ENCODE data around the gene ATXN1. TPM values are rescaled to one million over a fixed set of nuclear protein-coding genes. Genes with fewer than 3 reads are reported as not detected.

The ATXN1 gene
- total RNA-seq, 1 donor from 2014 or later: 33.7 TPM

GRCh38 chr6:16698997-16699868, 62.0 kb downstream of the ATXN1 start:
- no peaks in the 10 kb centered on the region for H3K36me3 Mint-ChIP-seq
- H3K27ac Mint-ChIP-seq: peak overlapping the region; percentile 1
- H3K4me3 Mint-ChIP-seq: no peak overlapping the region
- TF ChIP-seq, protein P1, sequence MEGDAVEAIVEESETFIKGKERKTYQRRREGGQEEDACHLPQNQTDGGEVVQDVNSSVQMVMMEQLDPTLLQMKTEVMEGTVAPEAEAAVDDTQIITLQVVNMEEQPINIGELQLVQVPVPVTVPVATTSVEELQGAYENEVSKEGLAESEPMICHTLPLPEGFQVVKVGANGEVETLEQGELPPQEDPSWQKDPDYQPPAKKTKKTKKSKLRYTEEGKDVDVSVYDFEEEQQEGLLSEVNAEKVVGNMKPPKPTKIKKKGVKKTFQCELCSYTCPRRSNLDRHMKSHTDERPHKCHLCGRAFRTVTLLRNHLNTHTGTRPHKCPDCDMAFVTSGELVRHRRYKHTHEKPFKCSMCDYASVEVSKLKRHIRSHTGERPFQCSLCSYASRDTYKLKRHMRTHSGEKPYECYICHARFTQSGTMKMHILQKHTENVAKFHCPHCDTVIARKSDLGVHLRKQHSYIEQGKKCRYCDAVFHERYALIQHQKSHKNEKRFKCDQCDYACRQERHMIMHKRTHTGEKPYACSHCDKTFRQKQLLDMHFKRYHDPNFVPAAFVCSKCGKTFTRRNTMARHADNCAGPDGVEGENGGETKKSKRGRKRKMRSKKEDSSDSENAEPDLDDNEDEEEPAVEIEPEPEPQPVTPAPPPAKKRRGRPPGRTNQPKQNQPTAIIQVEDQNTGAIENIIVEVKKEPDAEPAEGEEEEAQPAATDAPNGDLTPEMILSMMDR (conservative IDR thresholded peaks at IDR 0.05): no peak
- no peaks in the 10 kb centered on the region for H3K9me3 Mint-ChIP-seq
- H3K27me3 Mint-ChIP-seq: no peaks in the 10 kb centered on the region
- no peak for DNase-seq (ENCODE audit: extremely low spot score, unreplicated experiment)
- H3K4me1 Mint-ChIP-seq (ENCODE audit: unreplicated experiment): peaks cover 41% of the 10 kb centered on the region

- Mint-ChIP-seq H3K9me3 (no peaks in the 10 kb centered on the region), H3K4me3 (peak overlapping the region; percentile 59), H3K4me1 (ENCODE audit: unreplicated experiment) (peaks cover 38% of the 10 kb centered on the region), H3K27ac (peak overlapping the region; percentile 53), H3K36me3 (no peaks in the 10 kb centered on the region), H3K27me3 (no peaks in the 10 kb centered on the region)
- TF ChIP-seq, protein P1 (conservative IDR thresholded peaks at IDR 0.05): no peak
- DNase-seq (ENCODE audit: extremely low spot score, unreplicated experiment): no peak
Measured at GRCh38 chr6:16698162-16698533, 63.1 kb downstream of the ATXN1 start.

GRCh38 chr6:16697437-16698161, 63.7 kb downstream of the ATXN1 start:
- Mint-ChIP-seq H3K27me3 (no peaks in the 10 kb centered on the region), H3K4me3 (peak overlapping the region; percentile 59), H3K9me3 (no peaks in the 10 kb centered on the region), H3K36me3 (no peaks in the 10 kb centered on the region), H3K27ac (peak overlapping the region; percentile 53), H3K4me1 (ENCODE audit: unreplicated experiment) (peaks cover 38% of the 10 kb centered on the region)
- no peak for DNase-seq (ENCODE audit: extremely low spot score, unreplicated experiment)
- TF ChIP-seq, protein P1 (conservative IDR thresholded peaks at IDR 0.05): no peak

DNA sequence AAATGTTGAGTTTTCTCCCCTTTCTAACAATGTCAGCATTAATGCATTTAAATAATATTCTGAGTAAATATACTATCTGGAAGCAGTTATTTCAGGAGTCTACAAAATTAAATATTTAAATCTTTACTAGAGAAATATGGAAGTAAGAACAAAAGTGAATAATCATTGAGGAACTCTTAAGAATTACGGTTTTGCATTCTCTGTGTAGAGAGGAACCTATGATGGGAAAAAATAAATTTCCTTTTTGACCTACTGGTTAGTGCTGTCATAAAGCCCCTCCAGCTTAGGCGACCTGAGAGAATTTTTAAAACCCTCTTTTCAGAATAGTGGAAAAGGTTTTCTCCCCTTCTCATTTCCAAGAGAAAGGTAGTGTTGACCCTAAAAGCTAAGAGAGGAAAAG, 64.8 kb downstream of the ATXN1 start:
- Mint-ChIP-seq H3K27me3 (no peaks in the 10 kb centered on the region), H3K4me3 (no peak overlapping the region), H3K4me1 (ENCODE audit: unreplicated experiment) (peaks cover 38% of the 10 kb centered on the region), H3K9me3 (no peaks in the 10 kb centered on the region), H3K27ac (no peak overlapping the region), H3K36me3 (no peaks in the 10 kb centered on the region)
- TF ChIP-seq, protein P1 (conservative IDR thresholded peaks at IDR 0.05): no peak
- DNase-seq (ENCODE audit: extremely low spot score, unreplicated experiment): no peak

DNA sequence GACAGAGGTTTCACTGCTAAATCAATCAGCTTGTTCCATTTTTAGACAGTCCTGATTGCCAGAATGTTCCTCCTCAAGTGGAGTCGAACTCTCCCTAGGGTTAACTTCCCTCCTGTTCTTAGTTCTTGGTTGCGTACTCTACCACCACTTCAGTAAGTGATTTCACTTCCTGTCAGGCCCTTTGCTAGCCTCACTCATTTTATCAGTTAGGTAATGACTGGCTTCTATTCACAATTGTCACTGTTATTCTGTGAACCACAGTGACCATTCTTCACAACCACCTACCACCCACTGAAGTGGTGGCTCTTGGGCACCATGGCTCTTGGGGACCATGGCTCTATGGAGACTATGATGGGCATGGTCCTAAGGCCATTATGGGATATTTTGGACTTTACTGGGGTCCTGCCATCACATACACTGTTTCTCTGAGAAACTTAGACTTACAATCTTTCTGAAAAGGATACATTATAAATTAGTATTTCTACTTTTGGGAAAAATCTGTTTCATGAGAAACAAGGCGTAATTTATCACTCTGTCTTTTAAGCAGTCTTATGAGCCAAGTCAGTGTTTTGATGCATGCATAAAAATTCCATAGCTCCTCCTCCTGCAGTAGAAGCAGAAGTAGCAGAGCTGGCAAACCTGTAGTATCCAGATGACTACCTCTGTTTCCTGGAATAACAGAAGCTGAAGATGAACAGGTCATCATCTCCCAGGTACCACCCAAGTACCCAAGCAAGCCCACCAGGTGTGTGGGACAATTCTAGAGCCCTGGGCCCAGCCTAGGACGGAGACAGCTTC, 66.3 kb downstream of the ATXN1 start:
- no peak for DNase-seq (ENCODE audit: extremely low spot score, unreplicated experiment)
- H3K9me3 Mint-ChIP-seq: no peaks in the 10 kb centered on the region
- H3K4me1 Mint-ChIP-seq (ENCODE audit: unreplicated experiment): peaks cover 24% of the 10 kb centered on the region
- H3K27ac Mint-ChIP-seq: no peak overlapping the region
- TF ChIP-seq, protein P1 (conservative IDR thresholded peaks at IDR 0.05): no peak
- H3K36me3 Mint-ChIP-seq: no peaks in the 10 kb centered on the region
- H3K27me3 Mint-ChIP-seq: no peaks in the 10 kb centered on the region
- no peak overlapping the region for H3K4me3 Mint-ChIP-seq
